CD4-positive, alpha-beta T cell (primary cell): ENCODE data around the gene COL25A1. TPM values are rescaled to one million over a fixed set of nuclear protein-coding genes. Genes with fewer than 3 reads are reported as not detected.
"Not testable (repeated sequence)": the region's sequence is repeated elsewhere in the genome, so short reads cannot be mapped to it uniquely, and the experiment has no call there.

Experiments
- ATAC-seq: fragments of 200-7000 bp; cut with Tn5 transposase; one replicate; pipeline ENCODE4 v1.10.0; 2022; ENCODE audit warnings: mild to moderate bottlenecking; ENCODE audit not compliant: poor library complexity
- CTCF ChIA-PET: fragments of 350-600 bp; sonication (Branson Sonifier 250); formaldehyde crosslinking; loops from one replicate; lab custom pipeline; 2021; ENCODE audit warnings: antibody characterized with exemption, inconsistent platforms; lab: Charles Lee
- POLR2A ChIA-PET: fragments of 350-600 bp; sonication (Branson Sonifier 250); formaldehyde crosslinking; loops from one replicate; lab custom pipeline; 2021; ENCODE audit warnings: antibody characterized with exemption, inconsistent platforms; lab: Charles Lee
- DNase-seq, 14 experiments: peaks; one replicate each; pipeline ENCODE4 v3.0.0-alpha.2; 2013 to 2020; ENCODE audit warnings: mixed read lengths in 2 of 14
- H3K27ac ChIP-seq, 2 donors: one replicate each; pipeline versions ENCODE4 v1.5.1 to v1.7.0; 2013; ENCODE audit warnings: low read length in 2 of 2, low read depth in 1 of 2, mild to moderate bottlenecking in 1 of 2
- H3K27me3 ChIP-seq, 2 experiments: 1 replicate in 1 of 2; 2 replicates in 1 of 2; pipeline versions ENCODE4 v1.6.1 to v1.7.0; 2013; ENCODE audit warnings: low read length in 2 of 2, control low read depth in 1 of 2, mild to moderate bottlenecking in 1 of 2, moderate library complexity in 1 of 2; ENCODE audit not compliant: insufficient read depth in 2 of 2, control insufficient read depth in 1 of 2
- H3K36me3 ChIP-seq: one replicate; pipeline ENCODE4 v1.6.1; 2013; ENCODE audit warnings: low read length, control low read depth; ENCODE audit not compliant: insufficient read depth
- H3K4me1 ChIP-seq: one replicate; pipeline ENCODE4 v1.6.1; 2013; ENCODE audit warnings: low read length, control low read depth; ENCODE audit not compliant: insufficient read depth
- H3K4me3 ChIP-seq: one replicate; pipeline ENCODE4 v1.5.1; 2013; ENCODE audit warnings: mild to moderate bottlenecking, low read length, moderate library complexity
- H3K9me3 ChIP-seq, 2 experiments: 1 replicate in 1 of 2; 2 replicates in 1 of 2; pipeline versions ENCODE4 v1.6.1 to v1.7.0; 2013; ENCODE audit warnings: low read length in 2 of 2, mild to moderate bottlenecking in 2 of 2, control low read depth in 1 of 2, moderate library complexity in 1 of 2; ENCODE audit not compliant: control insufficient read depth in 1 of 2, insufficient read depth in 1 of 2
- H3K27ac Mint-ChIP-seq: one replicate; pipeline ENCODE4 v1.8.0; 2020; ENCODE audit warnings: mixed read lengths
- H3K27me3 Mint-ChIP-seq: one replicate; pipeline ENCODE4 v1.8.0; 2021; ENCODE audit warnings: mixed read lengths
- H3K36me3 Mint-ChIP-seq: one replicate; pipeline ENCODE4 v1.8.0; 2021; ENCODE audit warnings: low read depth, mixed read lengths
- H3K4me1 Mint-ChIP-seq: one replicate; pipeline ENCODE4 v1.8.0; 2021; ENCODE audit warnings: low read depth, mixed read lengths
- H3K4me3 Mint-ChIP-seq: one replicate; pipeline ENCODE4 v1.8.0; 2020; ENCODE audit warnings: mild to moderate bottlenecking, mixed read lengths
- H3K9me3 Mint-ChIP-seq: one replicate; pipeline ENCODE4 v1.8.0; 2020; ENCODE audit warnings: mixed read lengths
- CTCF ChIP-seq: fragments of 200-600 bp; IDR thresholded peaks from one replicate; pipeline ENCODE4 v1.8.0; 2022; ENCODE audit warnings: antibody characterized with exemption, mild to moderate bottlenecking
- intact Hi-C, 2 experiments: fragments of 100-400 bp; cut with DNase I in 1 of 2; cut with micrococcal nuclease in 1 of 2; formaldehyde crosslinking; loops; one replicate each; pipeline versions ENCODE4 v1.15.1 to v1.9.0; 2023 to 2025; cut with DNase I, micrococcal nuclease
- total RNA-seq, 174 experiments: library from RNA in 2 of 174; stranded (reverse) in 2 of 174; gene quantifications; one replicate each; pipeline ENCODE4 v1.2.3 and lab custom pipeline; 2021 to 2026

COL25A1 gene
- total RNA-seq, 2 experiments from 2014 or later: 0.42 TPM; not detected in 1

DNA sequence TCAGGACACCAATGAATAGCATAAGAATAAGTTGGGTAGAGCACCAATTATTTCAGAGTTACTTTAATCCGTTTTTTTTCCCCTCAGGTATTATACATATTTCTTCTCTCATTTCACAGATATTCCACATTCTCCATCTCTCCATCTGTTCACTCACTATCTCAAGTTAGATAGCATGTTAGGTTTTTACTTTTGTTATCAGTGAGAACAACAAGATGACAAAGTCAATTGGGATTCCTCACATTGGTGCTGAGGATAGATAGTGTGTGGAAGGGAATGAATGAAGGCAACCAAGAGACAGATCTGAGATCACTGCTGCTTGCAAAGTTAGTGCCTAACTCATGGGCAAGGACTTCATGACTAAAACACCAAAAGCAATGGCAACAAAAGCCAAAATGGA is 427.7 kb downstream of the COL25A1 start:
- Mint-ChIP-seq H3K4me1 (peaks cover 10% of the 10 kb centered on the region), H3K9me3 (no peaks in the 10 kb centered on the region), H3K4me3 (no peak overlapping the region), H3K36me3 (no peaks in the 10 kb centered on the region), H3K27ac (no peak overlapping the region), H3K27me3 (peaks cover 4% of the 10 kb centered on the region)
- no peak for TF ChIP-seq CTCF
- POLR2A ChIA-PET: no interaction called here
- H3K27ac ChIP-seq: no peak overlapping the region
- no peaks in the 10 kb centered on the region for H3K36me3 ChIP-seq
- no peaks in the 10 kb centered on the region for H3K4me1 ChIP-seq
- CTCF ChIA-PET: no interaction called here
- H3K9me3 ChIP-seq: no peaks in the 10 kb centered on the region
- no peaks in the 10 kb centered on the region for H3K27me3 ChIP-seq
- DNase-seq (no peak), ATAC-seq (no peak)
- H3K4me3 ChIP-seq: no peak overlapping the region
- intact Hi-C loops: no loop called here

GRCh38 chr4:108869970-108870369 is 432.5 kb downstream of the COL25A1 start:
- CTCF ChIA-PET, H3K9me3 Mint-ChIP-seq, H3K27ac ChIP-seq, H3K27ac Mint-ChIP-seq, H3K4me1 Mint-ChIP-seq, H3K4me1 ChIP-seq, H3K27me3 ChIP-seq, ATAC-seq, H3K27me3 Mint-ChIP-seq, H3K9me3 ChIP-seq, intact Hi-C loops, H3K4me3 Mint-ChIP-seq, H3K4me3 ChIP-seq, H3K36me3 ChIP-seq, POLR2A ChIA-PET, H3K36me3 Mint-ChIP-seq, DNase-seq: not testable (repeated sequence)

DNA sequence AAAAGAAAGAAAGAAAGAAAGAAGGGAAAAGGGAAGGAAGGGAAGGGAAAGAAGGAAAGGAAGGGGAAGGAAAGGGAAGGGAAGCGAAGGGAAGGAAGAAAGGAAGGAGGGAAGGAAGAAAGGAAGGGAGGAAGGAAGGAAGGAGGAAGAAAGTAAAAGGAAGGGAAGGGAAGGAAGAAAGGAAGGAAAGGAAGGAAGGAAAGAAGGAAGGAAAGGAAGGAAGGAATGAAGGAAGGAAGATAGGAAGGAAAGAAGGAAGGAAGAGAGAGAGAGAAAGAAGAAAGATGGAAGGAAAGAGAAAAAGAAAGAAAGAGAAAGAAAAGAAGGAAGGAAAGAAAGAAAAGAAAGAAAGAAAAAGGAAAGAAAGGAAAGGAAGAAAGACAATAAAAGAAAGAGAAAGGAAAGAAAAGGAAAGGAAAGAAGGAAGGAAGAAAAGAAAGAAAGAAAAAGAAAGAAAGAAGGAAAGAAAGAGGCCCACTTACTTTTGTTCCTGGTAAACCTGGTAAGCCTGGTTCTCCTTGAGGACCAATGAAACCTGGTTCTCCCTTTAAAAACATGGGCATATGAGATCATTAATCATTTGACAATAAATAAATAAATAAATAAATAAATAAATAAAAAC is 433.7 kb downstream of the COL25A1 start:
- no peaks in the 10 kb centered on the region for H3K4me1 ChIP-seq
- DNase-seq: no peak
- intact Hi-C loops: no loop called here
- no peak overlapping the region for H3K4me3 ChIP-seq
- Mint-ChIP-seq H3K36me3 (no peaks in the 10 kb centered on the region), H3K9me3 (no peaks in the 10 kb centered on the region), H3K4me1 (no peaks in the 10 kb centered on the region), H3K27ac (no peak overlapping the region), H3K4me3 (no peak overlapping the region), H3K27me3 (peaks cover 10% of the 10 kb centered on the region)
- no peak for ATAC-seq
- POLR2A ChIA-PET: no interaction called here
- H3K36me3 ChIP-seq: no peaks in the 10 kb centered on the region
- no peaks in the 10 kb centered on the region for H3K9me3 ChIP-seq
- H3K27ac ChIP-seq: no peak overlapping the region
- no peak for TF ChIP-seq CTCF
- CTCF ChIA-PET: no interaction called here
- no peaks in the 10 kb centered on the region for H3K27me3 ChIP-seq

DNA sequence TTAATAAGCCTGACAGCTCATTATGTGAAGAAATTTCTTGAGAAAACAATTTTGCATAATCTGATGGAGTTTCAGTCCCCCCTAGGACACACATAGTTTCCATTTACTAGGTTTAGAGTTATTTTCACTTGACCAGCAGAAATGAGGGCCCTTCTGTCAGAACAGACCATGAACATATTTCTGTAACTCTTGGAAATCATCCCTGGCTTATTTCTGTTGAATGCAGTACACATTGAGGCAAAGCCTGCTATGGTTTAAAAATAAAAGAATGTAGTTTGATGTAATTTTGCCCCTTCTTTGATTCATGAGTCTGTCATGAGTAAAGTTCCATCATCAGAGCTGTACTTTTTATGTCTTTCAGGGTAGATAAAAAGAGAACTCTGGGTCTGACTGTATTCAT is 435.0 kb downstream of the COL25A1 start:
- POLR2A ChIA-PET: no interaction called here
- no peaks in the 10 kb centered on the region for H3K36me3 ChIP-seq
- CTCF ChIA-PET: no interaction called here
- DNase-seq (no peak), ATAC-seq (no peak)
- no peaks in the 10 kb centered on the region for H3K27me3 ChIP-seq
- no peaks in the 10 kb centered on the region for H3K4me1 ChIP-seq
- no peak overlapping the region for H3K27ac ChIP-seq
- H3K27me3 Mint-ChIP-seq: peaks cover 10% of the 10 kb centered on the region
- no peaks in the 10 kb centered on the region for H3K36me3 Mint-ChIP-seq
- intact Hi-C loops: no loop called here
- no peak overlapping the region for H3K4me3 Mint-ChIP-seq
- TF ChIP-seq CTCF: no peak
- H3K9me3 Mint-ChIP-seq: no peaks in the 10 kb centered on the region
- no peaks in the 10 kb centered on the region for H3K9me3 ChIP-seq
- H3K4me3 ChIP-seq: no peak overlapping the region
- no peak overlapping the region for H3K27ac Mint-ChIP-seq
- no peaks in the 10 kb centered on the region for H3K4me1 Mint-ChIP-seq
